PC-3 (cell line): Measurements from ENCODE around the gene PPP1R12A. TPM values are rescaled to one million over a fixed set of nuclear protein-coding genes. Genes with fewer than 3 reads are reported as not detected.

Experiments used
- total RNA-seq: library from RNA; depleted of rRNA; stranded (reverse); fragments of >200 nt; gene quantifications from 2 replicates; pipeline ENCODE4 v1.2.3, GENCODE V29; 2014; rRNA removed

PPP1R12A gene
- total RNA-seq, 1 experiment from 2014 or later = 43.2 TPM

Other genes starting within 250 kb of the PPP1R12A start
- 141 and 214 TPM in 2 replicates for gene PAWR, start 244.1 kb downstream of the PPP1R12A start, total RNA-seq
- 0.44 and 3.1 TPM in 2 replicates for gene OTOGL, start 164.4 kb upstream of the PPP1R12A start, total RNA-seq